Suprapubic skin (tissue), 4 donors: ENCODE results near the gene CERS4. TPM values are rescaled to one million over a fixed set of nuclear protein-coding genes. Genes with fewer than 3 reads are reported as not detected.

ENCODE experiments used
- DNase-seq, 2 donors: peaks; one replicate each; pipeline ENCODE4 v3.0.0-alpha.2; 2019; ENCODE audit warnings: low spot score in 2 of 2
- H3K27ac ChIP-seq: fragments of 200-600 bp; sonication (generic); one replicate; pipeline ENCODE4 v1.5.1; 2019
- H3K27me3 ChIP-seq: fragments of 200-600 bp; sonication (generic); one replicate; pipeline ENCODE4 v1.5.1; 2019
- H3K36me3 ChIP-seq: fragments of 200-600 bp; sonication (generic); one replicate; pipeline ENCODE4 v1.5.1; 2019
- H3K4me1 ChIP-seq: fragments of 200-600 bp; sonication (generic); one replicate; pipeline ENCODE4 v1.5.1; 2019
- H3K4me3 ChIP-seq: fragments of 200-600 bp; sonication (generic); one replicate; pipeline ENCODE4 v1.5.1; 2019; ENCODE audit warnings: mild to moderate bottlenecking
- H3K9me3 ChIP-seq: fragments of 200-600 bp; sonication (generic); one replicate; pipeline ENCODE4 v1.5.1; 2019
- CTCF ChIP-seq, 2 donors: fragments of 200-600 bp in 1 of 2; fragments of 450-650 bp in 1 of 2; sonication (generic) in 1 of 2; IDR thresholded peaks; one replicate each; pipeline ENCODE4 v1.5.1; 2016 to 2019; ENCODE audit warnings: antibody characterized with exemption in 2 of 2, mild to moderate bottlenecking in 1 of 2, moderate library complexity in 1 of 2
- EP300 ChIP-seq: sonication (generic); formaldehyde crosslinking; IDR thresholded peaks from one replicate; pipeline ENCODE4 v1.6.1; 2017; ENCODE audit warnings: antibody characterized with exemption
- POLR2A ChIP-seq, 2 donors: fragments of 450-650 bp; IDR thresholded peaks; one replicate each; pipeline ENCODE4 v1.6.1; 2017; ENCODE audit warnings: antibody characterized with exemption in 2 of 2, mild to moderate bottlenecking in 2 of 2, moderate library complexity in 2 of 2
- POLR2AphosphoS5 ChIP-seq, 3 donors: sonication (generic); formaldehyde crosslinking; IDR thresholded peaks; one replicate each; pipeline ENCODE4 v1.6.1; 2017; ENCODE audit warnings: antibody characterized with exemption in 3 of 3
- WGBS: methylation state at CpG from one replicate; pipeline ENCODE4 v1.1.5; 2018; 5-methylcytosine and 5-hydroxymethylcytosine counted together
- total RNA-seq, 4 donors: library from RNA; depleted of rRNA; stranded (reverse); fragments of >200 nt; gene quantifications; one replicate each; pipeline ENCODE4 v1.1.0, GENCODE V29; 2016

Gene CERS4
- total RNA-seq, 4 donors from 2014 or later: 84.6 to 132 (median 118) TPM

GRCh38 chr19:8307965-8308866 lies 99.0 kb downstream of the CERS4 start, which contains the start of gene CD320:
Gene CD320, minus strand, starts transcription at chr19:8308358. Its CDS starts 68 bp downstream, at chr19:8308290.
- Histone ChIP-seq H3K27me3 (no peaks in the 10 kb centered on the region), H3K27ac (peak within 1 kb of the TSS; percentile 57), H3K36me3 (peaks cover 37% of the 10 kb centered on the region), H3K9me3 (no peaks in the 10 kb centered on the region), H3K4me1 (peaks cover 46% of the 10 kb centered on the region), H3K4me3 (peak within 1 kb of the TSS; percentile 63)
- TF ChIP-seq POLR2A (IDR thresholded peaks at IDR 0.05): no peak
- TF ChIP-seq POLR2AphosphoS5 (IDR thresholded peaks at IDR 0.05): peak in 2 of 3 donors; percentile 9 to 46
- TF ChIP-seq CTCF (IDR thresholded peaks at IDR 0.05): no peak
- DNase-seq: peak; percentile 91 to 93
- under 1% methylated on average over 13 of the region's 63 CpGs for WGBS

DNA sequence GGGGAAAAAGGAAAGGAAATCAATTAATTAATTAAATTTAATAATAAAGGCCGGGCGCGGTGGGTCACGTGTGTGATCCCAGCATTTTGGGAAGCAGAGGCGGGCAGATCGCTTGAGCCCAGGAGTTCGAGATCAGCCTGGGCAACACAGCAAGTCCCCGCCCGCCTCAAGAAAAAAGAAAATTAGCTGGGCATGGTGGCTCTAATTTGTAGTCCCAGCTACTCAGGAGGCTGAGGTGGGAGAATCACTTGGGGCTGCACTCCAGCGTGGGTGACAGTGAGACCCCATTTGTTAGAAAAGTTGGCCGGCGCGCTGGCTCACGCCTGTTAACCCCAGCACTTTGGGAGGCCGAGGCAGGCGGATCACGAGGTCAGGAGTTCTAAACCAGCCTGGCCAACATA lies 99.7 kb downstream of the CERS4 start:
- no peaks in the 10 kb centered on the region for H3K27me3 ChIP-seq
- peak; percentile 51 to 64 for DNase-seq

GRCh38 chr19:8310342-8311055 lies 101.3 kb downstream of the CERS4 start:
- 96% methylated on average over 14 of the region's 17 CpGs for WGBS
- H3K27me3 ChIP-seq: no peaks in the 10 kb centered on the region
- peaks cover 46% of the 10 kb centered on the region for H3K4me1 ChIP-seq
- DNase-seq: peak; percentile 31 to 47
- H3K9me3 ChIP-seq: no peaks in the 10 kb centered on the region
- H3K4me3 ChIP-seq: no peak overlapping the region
- TF ChIP-seq POLR2A (IDR thresholded peaks at IDR 0.05) (no peak), EP300 (no peak), POLR2AphosphoS5 (IDR thresholded peaks at IDR 0.05) (no peak), CTCF (IDR thresholded peaks at IDR 0.05) (no peak)
- peaks cover 60% of the 10 kb centered on the region for H3K36me3 ChIP-seq
- no peak overlapping the region for H3K27ac ChIP-seq

More for the DNA sequence above, 99.7 kb downstream of the CERS4 start:
- no peak for TF ChIP-seq POLR2A (IDR thresholded peaks at IDR 0.05)
- TF ChIP-seq CTCF (IDR thresholded peaks at IDR 0.05): no peak
- TF ChIP-seq EP300: no peak
- TF ChIP-seq POLR2AphosphoS5 (IDR thresholded peaks at IDR 0.05): no peak
- WGBS: 66% methylated on average over 17 of the region's 17 CpGs
- peaks cover 44% of the 10 kb centered on the region for H3K36me3 ChIP-seq
- H3K4me3 ChIP-seq: peak overlapping the region; percentile 63
- H3K27ac ChIP-seq: no peak overlapping the region
- H3K9me3 ChIP-seq: no peaks in the 10 kb centered on the region
- peaks cover 46% of the 10 kb centered on the region for H3K4me1 ChIP-seq

DNA sequence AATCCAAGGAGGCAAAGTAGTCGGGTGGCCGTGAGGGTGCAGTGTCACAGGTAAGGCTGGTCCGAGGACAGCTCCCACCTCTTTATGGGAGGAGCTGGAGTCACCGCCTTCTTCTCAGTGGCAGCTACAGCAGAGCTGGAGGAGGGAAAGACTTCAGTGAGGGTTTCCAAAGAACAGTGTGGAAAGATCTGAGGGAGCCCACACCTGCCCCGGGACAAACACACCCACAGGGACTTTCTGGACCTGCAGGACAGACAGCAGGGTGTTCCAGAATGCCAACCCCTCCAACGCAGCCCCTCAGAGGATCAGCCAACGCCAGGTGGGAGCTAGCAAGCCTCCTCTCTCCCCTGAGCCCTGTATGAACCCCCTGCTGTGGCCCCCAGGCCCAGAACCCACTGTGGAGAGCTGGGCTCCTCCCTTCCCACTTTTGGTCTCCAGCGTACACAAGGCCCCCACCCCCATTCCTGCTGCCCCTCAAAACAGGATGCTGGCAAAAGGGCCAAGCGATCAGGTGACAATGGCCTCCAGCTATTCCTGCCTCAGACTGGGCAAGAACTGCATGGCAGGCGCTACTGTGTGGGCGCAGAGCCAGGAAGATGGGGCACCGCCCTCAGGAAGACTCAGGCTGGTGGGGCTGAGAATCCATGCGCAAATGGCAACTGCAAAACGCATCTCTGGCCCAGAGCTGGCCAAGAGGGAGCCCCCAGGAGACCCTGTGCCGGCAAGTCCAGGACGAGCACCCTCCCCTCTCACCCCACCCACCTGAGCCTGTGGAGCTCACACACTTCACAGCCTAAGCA lies 102.5 kb downstream of the CERS4 start:
- TF ChIP-seq EP300 (no peak), CTCF (IDR thresholded peaks at IDR 0.05) (no peak), POLR2AphosphoS5 (IDR thresholded peaks at IDR 0.05) (no peak), POLR2A (IDR thresholded peaks at IDR 0.05) (no peak)
- Histone ChIP-seq H3K4me3 (no peak overlapping the region), H3K36me3 (peaks cover 71% of the 10 kb centered on the region), H3K9me3 (no peaks in the 10 kb centered on the region), H3K27me3 (no peaks in the 10 kb centered on the region), H3K27ac (no peak overlapping the region), H3K4me1 (peaks cover 40% of the 10 kb centered on the region)
- 48% methylated on average over 8 of the region's 16 CpGs for WGBS
- DNase-seq: peak; percentile 71 to 75

Other genes starting within 250 kb of the CERS4 start
- gene ELAVL1, start 203.7 kb upstream of the CERS4 start, total RNA-seq: 10 to 100 TPM; 32.4 to 38.2 (median 37.2) TPM
- gene CCL25, start 156.6 kb upstream of the CERS4 start, total RNA-seq: not detected
- gene FBN3, start 59.8 kb upstream of the CERS4 start, total RNA-seq: under 1 TPM in 2 of 4 donors, not detected in 2; 0.05 to 0.17 TPM
- 10 to 100 TPM; 11.8 to 41.0 (median 22.3) TPM for gene CD320, start 99.0 kb downstream of the CERS4 start, total RNA-seq
- gene NDUFA7, start 112.0 kb downstream of the CERS4 start, total RNA-seq: 10 to 100 TPM; 23.3 to 38.7 (median 25.2) TPM
- gene RPS28, start 112.1 kb downstream of the CERS4 start, total RNA-seq: 1,000 to 10,000 TPM in 1 of 4 donors, 100 to 1,000 TPM in 3; 464 to 1,363 (median 834) TPM
- gene KANK3, start 133.9 kb downstream of the CERS4 start, total RNA-seq: 1 to 10 TPM in 3 of 4 donors, under 1 TPM in 1; 0.83 to 7.9 (median 4.3) TPM
- gene ANGPTL4, start 154.8 kb downstream of the CERS4 start, total RNA-seq: 10 to 100 TPM; 15.3 to 56.4 (median 19.1) TPM
- 100 to 1,000 TPM in 1 of 4 donors, 10 to 100 TPM in 3; 44.8 to 104 (median 57.8) TPM for gene RAB11B, start 181.0 kb downstream of the CERS4 start, total RNA-seq
- 10 to 100 TPM; 47.4 to 99.0 (median 90.8) TPM for gene MARCHF2, start 203.9 kb downstream of the CERS4 start, total RNA-seq
- 100 to 1,000 TPM in 3 of 4 donors, 10 to 100 TPM in 1; 85.5 to 128 (median 121) TPM for gene HNRNPM, start 235.6 kb downstream of the CERS4 start, total RNA-seq